SK-N-SH (cell line): ENCODE data around the gene NMNAT2. TPM values are rescaled to one million over a fixed set of nuclear protein-coding genes. Genes with fewer than 3 reads are reported as not detected.
A peak's percentile ranks its signal among the peaks of the same experiment; 100 is the strongest.

Experiments used
- CTCF ChIA-PET: fragments of 300-600, 350-600 bp; formaldehyde crosslinking; extraction: SDS; loops from one replicate; lab custom pipeline; 2021; lab: Yijun Ruan, JAX
- POLR2A ChIA-PET: fragments of 350-600 bp; sonication (Branson Sonifier 250); formaldehyde crosslinking; extraction: SDS; loops from one replicate; lab custom pipeline; 2020; ENCODE audit warnings: antibody characterized with exemption, inconsistent platforms; lab: Yijun Ruan, JAX
- DNase-seq: peaks from one replicate; pipeline ENCODE4 v3.0.0; 2012
- H2AFZ ChIP-seq: fragments of 200-600 bp; sonication (generic); 2 replicates; pipeline ENCODE4 v1.8.1; 2016; ENCODE audit warnings: antibody characterized with exemption, mild to moderate bottlenecking, low read depth
- H3F3A ChIP-seq: fragments of 200-600 bp; sonication (generic); replicated peaks from 2 replicates; pipeline ENCODE3; 2016; ENCODE audit warnings: antibody characterized with exemption, mild to moderate bottlenecking; ENCODE audit not compliant: insufficient read depth
- H3K27ac ChIP-seq, 2 experiments: fragments of 200-500 bp in 1 of 2; fragments of 200-600 bp in 1 of 2; sonication (Bioruptor generic) in 1 of 2; sonication (generic), shearing (Covaris generic) in 1 of 2; 2 replicates each; pipeline versions ENCODE4 v1.5.1 to v1.6.1; 2014 to 2016; ENCODE audit warnings: low read depth in 2 of 2, inconsistent platforms in 1 of 2, low read length in 1 of 2, mild to moderate bottlenecking in 1 of 2, mixed read lengths in 1 of 2
- H3K27me3 ChIP-seq: fragments of 200-600 bp; sonication (generic), shearing (Covaris generic); 2 replicates; pipeline ENCODE4 v1.6.1; 2016; ENCODE audit warnings: mixed run types; ENCODE audit not compliant: insufficient read depth
- H3K36me3 ChIP-seq, 2 experiments: fragments of 200-500 bp in 1 of 2; fragments of 200-600 bp in 1 of 2; sonication (Bioruptor generic) in 1 of 2; sonication (generic) in 1 of 2; replicated peaks in 1 of 2; 2 replicates each; pipeline versions ENCODE3 to v1.5.1; 2014 to 2016; ENCODE audit warnings: low read length in 1 of 2, mild to moderate bottlenecking in 1 of 2; ENCODE audit not compliant: insufficient read depth in 2 of 2, control insufficient read depth in 1 of 2
- H3K4me1 ChIP-seq, 2 experiments: fragments of 200-500 bp in 1 of 2; fragments of 200-600 bp in 1 of 2; sonication (Bioruptor generic) in 1 of 2; sonication (generic), shearing (Covaris generic) in 1 of 2; 2 replicates each; pipeline versions ENCODE4 v1.5.1 to v1.6.1; 2014 to 2016; ENCODE audit warnings: low read depth in 1 of 2, low read length in 1 of 2, mixed run types in 1 of 2; ENCODE audit not compliant: insufficient read depth in 2 of 2, control insufficient read depth in 1 of 2
- H3K4me2 ChIP-seq: fragments of 200-600 bp; sonication (generic), shearing (Covaris generic); 2 replicates; pipeline ENCODE4 v1.6.1; 2017; ENCODE audit warnings: mixed run types
- H3K4me3 ChIP-seq, 2 experiments: fragments of 200-500 bp in 1 of 2; fragments of 200-600 bp in 1 of 2; sonication (Bioruptor generic) in 1 of 2; sonication (generic), shearing (Covaris generic) in 1 of 2; 2 replicates each; pipeline versions ENCODE4 v1.5.1 to v1.8.1; 2014 to 2016; ENCODE audit warnings: low read depth in 2 of 2, inconsistent platforms in 1 of 2, low read length in 1 of 2, mild to moderate bottlenecking in 1 of 2, mixed read lengths in 1 of 2, moderate library complexity in 1 of 2
- H3K79me2 ChIP-seq: fragments of 200-600 bp; sonication (generic); 2 replicates; pipeline ENCODE4 v1.8.1; 2017; ENCODE audit warnings: mild to moderate bottlenecking; ENCODE audit not compliant: insufficient read depth
- H3K9ac ChIP-seq: fragments of 200-600 bp; sonication (generic); 2 replicates; pipeline ENCODE4 v1.6.1; 2017; ENCODE audit warnings: mixed run types
- H3K9me2 ChIP-seq: fragments of 200-600 bp; sonication (generic); 2 replicates; pipeline ENCODE4 v1.6.1; 2017; ENCODE audit warnings: mixed run types
- H3K9me3 ChIP-seq: fragments of 200-600 bp; sonication (generic); 2 replicates; pipeline ENCODE4 v1.6.1; 2017; ENCODE audit warnings: mixed run types, mild to moderate bottlenecking, moderate library complexity
- H4K20me1 ChIP-seq: fragments of 200-600 bp; sonication (generic); 2 replicates; pipeline ENCODE4 v1.6.1; 2017; ENCODE audit warnings: mild to moderate bottlenecking, mixed run types; ENCODE audit not compliant: insufficient read depth
- CHD2 ChIP-seq: fragments of 150-350 bp; IDR thresholded peaks from 2 replicates; pipeline ENCODE4 v1.6.1; 2018; ENCODE audit warnings: low read length; ENCODE audit not compliant: partially characterized antibody
- CTCF ChIP-seq: fragments of 200-600 bp; sonication (generic); IDR thresholded peaks from 2 replicates; pipeline ENCODE4 v1.6.1; 2017; ENCODE audit warnings: antibody characterized with exemption, mild to moderate bottlenecking, moderate library complexity
- FOXM1 ChIP-seq: IDR thresholded peaks from 2 replicates; pipeline ENCODE4 v1.4.0; 2012; ENCODE audit warnings: low read depth, mild to moderate bottlenecking
- GABPA ChIP-seq: IDR thresholded peaks from 2 replicates; pipeline ENCODE4 v1.4.0; 2012; ENCODE audit warnings: low read depth, mild to moderate bottlenecking
- GATA2 ChIP-seq: sonication (generic); formaldehyde crosslinking; IDR thresholded peaks from 2 replicates; pipeline ENCODE4 v1.5.0; 2020; ENCODE audit warnings: mild to moderate bottlenecking, missing genetic modification reagents
- IRF3 ChIP-seq: fragments of 150-350 bp; IDR thresholded peaks from 2 replicates; pipeline ENCODE4 v1.6.1; 2016; ENCODE audit warnings: mild to moderate bottlenecking, low read depth, low read length
- MEF2A ChIP-seq: IDR thresholded peaks from 2 replicates; pipeline ENCODE4 v1.4.0; 2012; ENCODE audit warnings: low read depth, borderline replicate concordance
- NFIC ChIP-seq: IDR thresholded peaks from 2 replicates; pipeline ENCODE4 v1.4.0; 2012; ENCODE audit warnings: borderline replicate concordance
- POLR2AphosphoS5 ChIP-seq: IDR thresholded peaks from 2 replicates; pipeline ENCODE4 v1.6.1; 2012; ENCODE audit warnings: low read depth, low read length
- RAD21 ChIP-seq: IDR thresholded peaks from 2 replicates; pipeline ENCODE4 v1.6.1; 2012; ENCODE audit warnings: mild to moderate bottlenecking, low read length
- REST ChIP-seq: IDR thresholded peaks from 2 replicates; pipeline ENCODE4 v1.6.1; 2012; ENCODE audit warnings: mild to moderate bottlenecking, low read depth, low read length, moderate library complexity
- RFX5 ChIP-seq: IDR thresholded peaks from 2 replicates; pipeline ENCODE4 v1.6.1; 2012; ENCODE audit warnings: mild to moderate bottlenecking, improper control_type of control experiment, low read length
- SMC3 ChIP-seq: IDR thresholded peaks from 2 replicates; pipeline ENCODE4 v1.6.1; 2012; ENCODE audit warnings: low read depth, low read length, improper control_type of control experiment
- TEAD4 ChIP-seq: IDR thresholded peaks from 2 replicates; pipeline ENCODE4 v1.4.0; 2012; ENCODE audit warnings: mild to moderate bottlenecking, borderline replicate concordance; ENCODE audit not compliant: insufficient read depth
- USF2 ChIP-seq: fragments of 150-350 bp; IDR thresholded peaks from 2 replicates; pipeline ENCODE4 v1.6.1; 2017; ENCODE audit warnings: antibody characterized with exemption, low read length, low read depth, borderline replicate concordance
- YY1 ChIP-seq: IDR thresholded peaks from 2 replicates; pipeline ENCODE4 v1.4.0; 2012; ENCODE audit warnings: low read depth, mild to moderate bottlenecking
- WGBS: methylation state at CpG from one replicate; pipeline ENCODE4 v1.1.6; 2017; ENCODE audit warnings: low lambda C conversion rate; 5-methylcytosine and 5-hydroxymethylcytosine counted together
- polyA plus RNA-seq, 3 experiments: library from polyadenylated mRNA; depleted of rRNA; stranded (reverse); fragments of >200 nt; gene quantifications; 2 replicates each; pipeline ENCODE4 v1.2.3, GENCODE V29; 2012

NMNAT2 gene
- polyA plus RNA-seq, 1 of the 3 experiments (the other 2 are of a cell fraction) = 0.07 TPM

- DNase-seq = peak; percentile 66
Measured at GRCh38 chr1:183227422-183228346, 190.5 kb downstream of the NMNAT2 start.

GRCh38 chr1:183226963-183227362 is 191.2 kb downstream of the NMNAT2 start:
- ChIA-PET POLR2A (no interaction called here), CTCF (interaction anchor here (0.9 to 6.2 kb wide), 17 partner anchors 10 to 744 kb away, joined by 3 to 59 read pairs (median 4); no protein-coding TSS in a partner anchor)
- Histone ChIP-seq H3K4me3 (no peak overlapping the region), H2AFZ (no peak overlapping the region), H3F3A (no peaks in the 10 kb centered on the region), H3K9me3 (no peaks in the 10 kb centered on the region), H3K27ac (no peak overlapping the region), H4K20me1 (no peaks in the 10 kb centered on the region), H3K4me1 (peaks cover 0 to 2% of the 10 kb centered on the region in 2 experiments; a peak in 1 of 4 replicates), H3K36me3 (no peaks in the 10 kb centered on the region), H3K9ac (no peak overlapping the region), H3K27me3 (no peaks in the 10 kb centered on the region), H3K79me2 (no peaks in the 10 kb centered on the region), H3K4me2 (no peak overlapping the region), H3K9me2 (no peaks in the 10 kb centered on the region)
- 78% methylated on average over 4 of the region's 4 CpGs for WGBS
- DNase-seq = no peak
- TF ChIP-seq IRF3 = no peak
- TF ChIP-seq GABPA = no peak
- TF ChIP-seq GATA2 = no peak
- no peak for TF ChIP-seq POLR2AphosphoS5
- no peak for TF ChIP-seq YY1
- TF ChIP-seq CHD2 = no peak
- no peak for TF ChIP-seq REST
- TF ChIP-seq USF2 = no peak
- no peak for TF ChIP-seq TEAD4
- no peak for TF ChIP-seq FOXM1
- TF ChIP-seq MEF2A = no peak
- TF ChIP-seq RFX5 = no peak
- no peak for TF ChIP-seq NFIC

More at GRCh38 chr1:183227422-183228346, 190.5 kb downstream of the NMNAT2 start:
- WGBS = 81% methylated on average over 13 of the region's 16 CpGs
- no peaks in the 10 kb centered on the region for H3K79me2 ChIP-seq
- H3K4me1 ChIP-seq = peaks cover 0 to 2% of the 10 kb centered on the region in 2 experiments; a peak in 1 of 4 replicates
- H3K36me3 ChIP-seq = no peaks in the 10 kb centered on the region
- no peak overlapping the region for H2AFZ ChIP-seq
- H4K20me1 ChIP-seq = no peaks in the 10 kb centered on the region
- TF ChIP-seq RAD21 = peak; percentile 73
- peak; percentile 79 for TF ChIP-seq CTCF
- peak; percentile 87 for TF ChIP-seq SMC3
- TF ChIP-seq POLR2AphosphoS5 = no peak
- TF ChIP-seq, all 33 proteins: peak for 3
- Histone ChIP-seq H3K27ac (no peak overlapping the region), H3K9me3 (no peaks in the 10 kb centered on the region), H3K4me2 (no peak overlapping the region), H3K27me3 (no peaks in the 10 kb centered on the region), H3F3A (no peaks in the 10 kb centered on the region), H3K9ac (no peak overlapping the region), H3K4me3 (no peak overlapping the region), H3K9me2 (no peaks in the 10 kb centered on the region)
- POLR2A ChIA-PET = no interaction called here
- CTCF ChIA-PET = interaction anchor here (0.6 to 6.2 kb wide), 30 partner anchors 10 to 743 kb away, joined by 3 to 59 read pairs (median 3); no protein-coding TSS in a partner anchor
